T follicular helper cell (primary cell): ENCODE results near the gene ZNF770.
A peak's percentile ranks its signal among the peaks of the same experiment; 100 is the strongest.
"Not testable (repeated sequence)": the region's sequence is repeated elsewhere in the genome, so short reads cannot be mapped to it uniquely, and the experiment has no call there.

ENCODE experiments used
- DNase-seq: peaks from one replicate; pipeline ENCODE4 v3.0.0-alpha.2; 2020; ENCODE audit warnings: low read depth

ZNF770 gene

GRCh38 chr15:34976743-34977142, 11.3 kb downstream of the ZNF770 start:
- DNase-seq, result no peak

- DNase-seq, result no peak
Observed at GRCh38 chr15:34976073-34976472, 12.0 kb downstream of the ZNF770 start.

- DNase-seq, result no peak
Observed at GRCh38 chr15:34973512-34973911, 14.6 kb downstream of the ZNF770 start.

- DNase-seq, result not testable (repeated sequence)
Observed at GRCh38 chr15:34970098-34970643, 17.9 kb downstream of the ZNF770 start.

- DNase-seq, result peak; percentile 89
Observed at GRCh38 chr15:34969340-34970097, 18.6 kb downstream of the ZNF770 start, which contains the start of gene AQR. Gene AQR, minus strand, starts transcription at chr15:34969742. Its CDS starts 129 bp downstream, at chr15:34969613.

- no peak for DNase-seq
Observed at GRCh38 chr15:34964277-34964676, 23.8 kb downstream of the ZNF770 start.

GRCh38 chr15:34953851-34954250, 34.2 kb downstream of the ZNF770 start:
- DNase-seq, result no peak

- no peak for DNase-seq
Observed at GRCh38 chr15:34952481-34952880, 35.6 kb downstream of the ZNF770 start.

GRCh38 chr15:34951993-34952392, 36.1 kb downstream of the ZNF770 start:
- DNase-seq, result no peak

- DNase-seq, result no peak
Observed at GRCh38 chr15:34944936-34945335, 43.2 kb downstream of the ZNF770 start.

GRCh38 chr15:34943711-34944110, 44.4 kb downstream of the ZNF770 start:
- DNase-seq, result no peak

GRCh38 chr15:34943264-34943663, 44.8 kb downstream of the ZNF770 start:
- not testable (repeated sequence) for DNase-seq

- no peak for DNase-seq
Observed at GRCh38 chr15:34942363-34942762, 45.7 kb downstream of the ZNF770 start.

GRCh38 chr15:34941831-34942230, 46.3 kb downstream of the ZNF770 start:
- no peak for DNase-seq

- DNase-seq, result no peak
Observed at GRCh38 chr15:34941185-34941698, 46.8 kb downstream of the ZNF770 start.

- no peak for DNase-seq
Observed at GRCh38 chr15:34933432-34933975, 54.6 kb downstream of the ZNF770 start.

GRCh38 chr15:34928349-34928748, 59.7 kb downstream of the ZNF770 start:
- not testable (repeated sequence) for DNase-seq
